Stimulated activated CD4-positive, alpha-beta T cell treated with anti-CD3 and anti-CD28 coated beads, Interleukin-15, amount 100 ng/mL, for 48 hours (primary cell): Measurements from ENCODE around the gene ULBP1.
"Not testable (repeated sequence)": the region's sequence is repeated elsewhere in the genome, so short reads cannot be mapped to it uniquely, and the experiment has no call there.

Experiments used
- DNase-seq, 2 donors: peaks; one replicate each; pipeline ENCODE4 v3.0.0-alpha.2; 2020; ENCODE audit warnings: low read depth in 2 of 2

ULBP1 gene, protein sequence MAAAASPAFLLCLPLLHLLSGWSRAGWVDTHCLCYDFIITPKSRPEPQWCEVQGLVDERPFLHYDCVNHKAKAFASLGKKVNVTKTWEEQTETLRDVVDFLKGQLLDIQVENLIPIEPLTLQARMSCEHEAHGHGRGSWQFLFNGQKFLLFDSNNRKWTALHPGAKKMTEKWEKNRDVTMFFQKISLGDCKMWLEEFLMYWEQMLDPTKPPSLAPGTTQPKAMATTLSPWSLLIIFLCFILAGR

DNA sequence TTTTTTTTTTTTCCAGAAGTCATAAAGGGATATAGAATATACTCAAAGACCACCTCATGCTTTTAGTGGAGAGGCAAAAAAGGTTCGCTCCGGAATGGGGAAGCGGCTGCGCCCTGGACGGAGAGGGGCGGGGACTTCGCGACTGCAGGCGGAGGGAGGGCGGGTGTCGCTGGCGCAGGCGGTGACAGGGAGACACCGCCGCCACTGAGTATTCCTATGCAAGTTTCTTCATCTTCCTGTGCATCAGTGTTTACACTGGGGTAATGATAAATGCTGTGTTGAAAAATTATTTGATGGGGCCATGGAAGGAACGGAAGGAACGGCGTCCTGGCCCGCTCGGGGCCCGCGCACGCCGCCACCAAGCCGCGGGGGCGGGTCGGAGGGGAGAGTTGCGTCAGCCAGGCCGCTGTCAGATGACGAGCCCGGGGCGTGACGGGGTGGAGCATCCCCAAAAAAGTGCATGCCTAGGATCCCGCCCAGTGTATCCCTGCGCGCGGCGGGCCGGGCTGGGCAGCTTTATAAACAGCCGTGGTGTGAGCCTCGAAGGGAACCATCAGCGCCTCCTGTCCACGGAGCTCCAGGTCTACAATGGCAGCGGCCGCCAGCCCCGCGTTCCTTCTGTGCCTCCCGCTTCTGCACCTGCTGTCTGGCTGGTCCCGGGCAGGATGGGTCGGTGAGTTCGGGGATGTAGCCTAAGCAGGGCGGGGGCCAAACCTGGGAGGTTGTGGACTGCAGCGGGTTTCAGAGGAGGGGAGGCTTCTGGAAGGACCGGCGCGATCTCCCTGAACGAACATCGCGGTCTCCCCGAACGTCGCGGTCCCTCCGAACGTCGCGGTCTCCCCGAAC lies at the start of gene ULBP1:
Gene ULBP1, plus strand, starts transcription at position 482 of the 846 bp plus-strand sequence. Its CDS starts 107 bp downstream, at position 589.
- peak; percentile 69 to 72 for DNase-seq

GRCh38 chr6:149915970-149916865 lies 47.5 kb upstream of the ULBP1 start:
- no peak for DNase-seq

- no peak for DNase-seq
Measured at GRCh38 chr6:149917679-149918078, 46.1 kb upstream of the ULBP1 start.

GRCh38 chr6:149918151-149918905 lies 45.4 kb upstream of the ULBP1 start:
- DNase-seq, result no peak

DNA sequence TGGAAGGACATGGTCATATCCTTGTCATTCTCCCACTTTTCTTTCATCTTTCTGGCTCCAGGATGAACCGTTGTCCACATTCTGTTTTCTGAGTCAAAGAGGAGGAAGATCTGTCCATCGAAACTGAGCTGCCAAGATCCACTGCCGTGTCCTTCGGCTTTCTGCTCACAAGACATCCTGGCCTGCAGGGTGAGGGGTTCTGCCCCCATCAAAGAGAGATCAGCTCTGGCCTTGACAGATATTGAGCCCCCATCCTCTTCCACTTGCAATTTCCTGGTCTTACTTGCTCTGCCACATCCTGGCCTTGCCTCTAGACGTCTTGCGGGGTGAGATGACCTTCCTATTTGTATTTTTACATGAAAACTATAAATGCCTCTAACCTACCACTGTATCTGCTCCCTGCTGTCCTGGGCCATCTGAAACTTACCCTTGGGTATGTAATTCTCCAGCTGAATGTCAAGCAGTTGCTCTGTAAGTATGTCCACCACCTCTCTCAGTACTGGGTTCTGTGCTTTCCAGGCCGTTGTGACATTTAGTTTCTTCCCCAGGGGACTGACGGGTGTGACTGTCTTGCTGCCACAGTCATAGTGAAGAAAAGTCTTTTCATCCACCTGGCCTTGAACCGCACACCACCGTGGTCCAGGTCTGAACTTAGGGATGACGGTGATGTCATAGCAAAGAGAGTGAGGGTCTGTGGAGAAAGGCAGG lies 44.5 kb upstream of the ULBP1 start:
- not testable (repeated sequence) for DNase-seq

GRCh38 chr6:149919834-149920225 lies 43.9 kb upstream of the ULBP1 start:
- DNase-seq, result no peak

DNA sequence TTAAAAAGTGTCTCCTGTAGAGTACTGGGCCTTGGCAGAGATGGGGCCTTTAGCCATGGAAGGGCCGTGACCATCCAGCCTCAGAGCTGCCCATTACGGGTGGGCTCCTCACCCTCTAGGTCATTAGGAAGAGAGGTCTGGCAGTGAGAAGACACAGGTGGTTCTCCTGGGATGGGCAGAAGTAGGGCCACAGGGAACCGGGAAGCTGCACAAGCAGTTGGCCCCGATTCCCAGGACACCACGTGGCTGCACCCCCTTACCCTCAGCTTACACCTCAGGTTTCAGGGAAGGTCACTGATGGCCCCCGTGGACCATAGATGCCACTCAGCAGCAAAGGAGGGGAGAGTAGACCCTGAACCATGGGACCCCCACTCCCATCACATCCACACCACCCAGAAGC lies 42.4 kb upstream of the ULBP1 start:
- DNase-seq, result no peak

- DNase-seq, result not testable (repeated sequence)
Measured at GRCh38 chr6:149922091-149922490, 41.7 kb upstream of the ULBP1 start.

GRCh38 chr6:149922642-149923326 lies 41.0 kb upstream of the ULBP1 start, which contains the start of gene RAET1G:
Gene RAET1G (minus strand): TSS chr6:149923121. CDS start chr6:149923010, 111 bp downstream.
- peak; percentile 74 to 83 for DNase-seq

DNA sequence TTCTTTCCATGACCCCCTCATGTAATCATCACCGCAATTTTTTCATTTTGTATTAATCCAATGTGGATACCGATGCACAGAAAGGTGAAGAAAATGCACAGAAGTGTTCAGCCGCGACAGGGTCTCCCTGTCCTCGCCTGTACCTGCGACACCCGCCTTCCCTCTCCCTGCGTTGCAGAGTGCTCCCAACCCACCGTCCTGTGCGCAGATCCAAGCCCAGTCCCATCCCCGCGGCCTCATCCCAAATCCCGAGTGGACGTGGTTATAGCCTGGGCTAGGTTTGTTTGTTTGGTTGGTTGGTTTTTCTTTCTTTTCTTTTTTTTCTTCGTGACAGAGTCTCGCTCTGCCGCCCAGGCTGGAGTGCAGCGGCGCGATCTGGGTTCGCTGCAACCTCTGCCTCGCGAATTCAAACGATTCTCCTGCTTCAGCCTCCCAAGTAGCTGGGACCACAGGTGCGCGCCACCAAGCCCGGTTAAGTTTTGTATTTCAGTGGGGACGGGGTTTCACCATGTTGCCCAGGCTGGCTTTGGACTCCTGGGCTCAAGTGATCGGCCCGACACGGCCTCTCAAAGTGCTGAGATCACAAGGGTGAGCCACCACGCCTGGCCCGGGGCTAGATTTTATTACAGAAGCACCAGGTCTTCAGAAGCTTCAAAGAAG lies 40.3 kb upstream of the ULBP1 start:
- no peak for DNase-seq

DNA sequence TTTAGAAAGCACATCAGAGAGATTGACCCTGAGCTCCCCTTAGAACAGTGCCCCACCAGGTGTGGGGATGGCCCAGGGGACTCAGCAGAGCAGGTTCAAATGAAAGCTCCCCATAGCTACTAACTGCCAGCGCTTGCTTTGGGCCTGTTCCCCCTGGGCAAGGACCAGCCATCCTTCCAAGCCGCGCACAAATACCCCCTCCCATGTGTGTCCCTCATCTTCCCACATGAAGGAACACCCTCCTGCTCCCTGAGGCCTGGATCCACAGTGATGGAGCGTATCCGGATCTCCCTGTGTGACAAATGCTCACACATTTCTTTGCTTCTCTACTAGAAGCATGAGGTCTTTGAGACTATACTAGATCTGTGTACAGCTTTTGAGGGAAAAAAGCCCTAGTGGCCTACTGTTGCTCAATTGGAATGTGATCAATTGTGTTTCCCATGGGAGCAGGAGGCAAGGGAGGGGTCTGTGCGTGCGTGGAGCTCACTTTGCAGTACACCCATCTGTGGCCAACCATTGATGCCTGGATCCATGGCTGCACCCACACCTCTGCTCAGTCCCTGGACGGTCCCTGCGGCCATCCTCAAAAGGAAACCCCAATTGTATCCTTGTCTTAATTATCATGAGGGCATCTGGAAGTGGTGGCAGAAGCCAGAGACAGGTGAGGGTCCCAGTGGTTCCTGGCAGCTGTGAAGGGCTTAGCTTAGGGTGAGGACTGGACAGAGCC lies 39.4 kb upstream of the ULBP1 start:
- no peak for DNase-seq

GRCh38 chr6:149924933-149925252 lies 38.9 kb upstream of the ULBP1 start:
- DNase-seq, result no peak

DNA sequence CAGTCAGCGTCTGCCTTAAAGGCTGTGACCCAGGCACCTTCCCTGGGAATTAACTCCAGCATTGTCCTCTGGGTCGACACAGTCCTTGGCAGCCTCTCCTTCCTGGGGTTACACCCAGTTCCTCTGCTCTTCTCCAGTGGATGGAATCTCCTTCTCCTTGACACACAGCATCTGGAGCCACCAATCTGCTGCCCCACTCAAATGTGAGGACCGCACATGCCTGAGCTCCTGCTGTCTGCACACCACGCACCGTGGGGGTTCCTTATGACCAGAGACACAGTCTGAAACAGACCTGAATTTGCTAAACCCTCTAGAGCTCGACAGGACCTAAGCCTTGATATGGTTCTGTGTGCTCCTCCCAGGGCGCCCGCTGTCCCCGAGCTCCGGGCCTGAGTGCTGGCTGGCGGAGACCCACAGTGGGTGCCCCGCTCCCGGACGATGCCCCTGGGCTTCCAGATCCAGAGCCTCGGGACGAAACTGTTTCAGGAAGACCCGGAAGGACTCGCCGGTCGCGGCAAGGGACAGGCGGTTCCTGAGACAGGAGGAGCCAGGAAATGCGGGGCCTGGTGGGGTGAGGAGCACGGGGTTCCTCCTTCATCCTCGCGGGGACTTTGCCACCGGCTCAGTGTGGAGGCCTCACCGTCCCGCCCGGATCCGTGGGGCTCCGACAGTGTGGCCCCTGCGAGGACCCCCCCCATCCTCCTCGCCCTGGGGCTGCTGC lies 38.3 kb upstream of the ULBP1 start:
- DNase-seq, result no peak

GRCh38 chr6:149925974-149926777 lies 37.6 kb upstream of the ULBP1 start:
- DNase-seq, result peak; percentile 59 to 79

DNA sequence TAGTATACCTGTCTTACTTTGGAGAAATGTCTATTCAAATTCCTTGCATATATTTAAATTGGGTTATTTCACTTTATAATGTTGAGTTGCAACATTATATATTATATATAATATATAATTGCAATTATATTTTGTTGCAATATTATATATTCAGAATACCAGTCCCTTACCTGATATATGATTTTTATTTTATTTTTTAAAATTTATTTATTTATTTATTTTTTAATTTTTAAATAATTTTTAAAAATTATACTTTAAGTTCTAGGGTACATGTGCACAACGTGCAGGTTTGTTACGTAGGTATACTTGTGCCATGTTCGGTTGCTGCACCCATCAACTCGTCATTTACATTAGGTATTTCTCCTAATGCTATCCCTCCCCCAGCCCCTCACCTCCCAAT lies 36.7 kb upstream of the ULBP1 start:
- not testable (repeated sequence) for DNase-seq

- DNase-seq, result no peak
Measured at GRCh38 chr6:149929422-149929821, 34.3 kb upstream of the ULBP1 start.

DNA sequence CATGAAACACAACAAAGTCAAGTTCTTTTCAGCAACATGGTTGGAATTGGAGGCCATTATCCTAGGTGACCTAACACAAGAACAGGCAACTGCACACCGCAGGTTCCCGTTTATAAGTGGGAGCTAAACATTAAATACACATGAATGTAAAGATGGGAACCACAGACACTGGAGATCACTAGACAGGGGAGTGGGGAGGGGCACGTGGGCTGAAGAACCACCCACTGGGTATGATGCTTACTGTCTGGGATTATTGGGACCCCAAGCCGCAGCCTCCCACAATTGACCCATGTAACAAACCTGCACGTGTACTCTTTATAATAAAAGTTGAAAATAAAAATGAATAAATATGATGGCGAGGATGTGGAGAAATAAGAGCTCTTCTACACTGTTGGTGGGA lies 32.2 kb upstream of the ULBP1 start:
- DNase-seq, result no peak
